GM12878 (cell line): Measurements from ENCODE around the gene RARA. TPM values are rescaled to one million over a fixed set of nuclear protein-coding genes. Genes with fewer than 3 reads are reported as not detected.
A peak's percentile ranks its signal among the peaks of the same experiment; 100 is the strongest.

Source experiments
- EZH2 ChIP-seq: IDR thresholded peaks from 2 replicates; pipeline ENCODE4 v1.6.1; 2012; ENCODE audit warnings: low read depth, mild to moderate bottlenecking, control low read depth, inconsistent platforms, low read length, borderline replicate concordance; ENCODE audit not compliant: control insufficient read depth
- IRF3 ChIP-seq: fragments of 450-650 bp; IDR thresholded peaks from 2 replicates; pipeline ENCODE4 v1.6.1; 2014; ENCODE audit warnings: mild to moderate bottlenecking
- MEF2B ChIP-seq: fragments of 450-650 bp; IDR thresholded peaks from 2 replicates; pipeline ENCODE4 v1.6.1; 2018; ENCODE audit warnings: mild to moderate bottlenecking, moderate library complexity; ENCODE audit not compliant: partially characterized antibody, poor library complexity, severe bottlenecking
- MTA3 ChIP-seq: IDR thresholded peaks from 2 replicates; pipeline ENCODE4 v1.6.1; 2012; ENCODE audit warnings: low read length, inconsistent platforms, borderline replicate concordance
- NFXL1 ChIP-seq: fragments of 450-650 bp; IDR thresholded peaks from 2 replicates; pipeline ENCODE4 v1.6.1; 2017; ENCODE audit warnings: antibody characterized with exemption, mild to moderate bottlenecking, borderline replicate concordance
- NR2C1 ChIP-seq: fragments of 450-650 bp; IDR thresholded peaks from 2 replicates; pipeline ENCODE4 v1.6.1; 2017; ENCODE audit warnings: antibody characterized with exemption, mild to moderate bottlenecking, moderate library complexity
- PAX8 ChIP-seq: fragments of 450-650 bp; IDR thresholded peaks from 2 replicates; pipeline ENCODE4 v1.6.1; 2017; ENCODE audit warnings: mild to moderate bottlenecking, moderate library complexity
- PKNOX1 ChIP-seq: fragments of 450-650 bp; IDR thresholded peaks from 2 replicates; pipeline ENCODE4 v1.6.1; 2016; ENCODE audit warnings: mild to moderate bottlenecking
- POLR2A ChIP-seq: IDR thresholded peaks from 2 replicates; pipeline ENCODE4 v1.6.1; 2011; ENCODE audit warnings: low read depth, mild to moderate bottlenecking, low read length
- RAD51 ChIP-seq: fragments of 450-650 bp; IDR thresholded peaks from 2 replicates; pipeline ENCODE4 v1.6.1; 2016; ENCODE audit warnings: moderate library complexity, mild to moderate bottlenecking, inconsistent platforms
- RB1 ChIP-seq: fragments of 450-650 bp; formaldehyde crosslinking; IDR thresholded peaks from 2 replicates; pipeline ENCODE4 v1.6.1; 2017; ENCODE audit warnings: mild to moderate bottlenecking, borderline replicate concordance
- TCF3 ChIP-seq: IDR thresholded peaks from 2 replicates; pipeline ENCODE4 v1.6.1; 2012; ENCODE audit warnings: low read depth, mild to moderate bottlenecking, low read length, borderline replicate concordance; ENCODE audit not compliant: insufficient read depth
- ZNF217 ChIP-seq: fragments of 450-650 bp; IDR thresholded peaks from 2 replicates; pipeline ENCODE4 v1.6.1; 2017; ENCODE audit warnings: antibody characterized with exemption, mild to moderate bottlenecking
- ZNF687 ChIP-seq: fragments of 450-650 bp; IDR thresholded peaks from 2 replicates; pipeline ENCODE4 v1.6.1; 2017; ENCODE audit warnings: mild to moderate bottlenecking, moderate library complexity
- polyA plus RNA-seq, 11 experiments: library from polyadenylated mRNA; depleted of rRNA in 4 of 11; unstranded in 6 of 11; stranded (reverse) in 5 of 11; fragments of >200 nt; fragmentation: Nextera tagmentation in 4 of 11; fragmentation: Illumina TruSeq in 1 of 11; extraction: Ambion mirVana in 4 of 11; extraction: Trizol in 1 of 11; gene quantifications; 1 replicate in 1 of 11; 2 replicates in 10 of 11; pipeline versions ENCODE4 v1.2.1 to v1.2.3, GENCODE V29; 2011 to 2016; ENCODE audit warnings: inconsistent platforms in 2 of 11, missing spikeins in 2 of 11, low read depth in 1 of 11
- total RNA-seq, 4 experiments: library from RNA; depleted of rRNA in 3 of 4; stranded (reverse); fragments of >200 nt in 3 of 4; fragmentation: Illumina TruSeq in 1 of 4; extraction: Trizol in 1 of 4; gene quantifications; 2 replicates each; pipeline versions ENCODE4 v1.2.1 to v1.2.3, GENCODE V29; 2013 to 2021
- TF ChIP-seq, protein P1 (sequence below): fragments of 450-650 bp; IDR thresholded peaks from 2 replicates; pipeline ENCODE4 v1.6.1; 2017; ENCODE audit warnings: antibody characterized with exemption, mild to moderate bottlenecking, moderate library complexity
- TF ChIP-seq, protein P2 (sequence below): fragments of 450-650 bp; IDR thresholded peaks from 2 replicates; pipeline ENCODE4 v1.6.1; 2016; ENCODE audit warnings: mild to moderate bottlenecking

The RARA gene
- total and polyA plus RNA-seq, 10 of the 15 experiments (the other 5 are each of a cell fraction or from before 2014, with no cell fraction given): 0.13 to 33.6 (median 13.6) TPM

DNA sequence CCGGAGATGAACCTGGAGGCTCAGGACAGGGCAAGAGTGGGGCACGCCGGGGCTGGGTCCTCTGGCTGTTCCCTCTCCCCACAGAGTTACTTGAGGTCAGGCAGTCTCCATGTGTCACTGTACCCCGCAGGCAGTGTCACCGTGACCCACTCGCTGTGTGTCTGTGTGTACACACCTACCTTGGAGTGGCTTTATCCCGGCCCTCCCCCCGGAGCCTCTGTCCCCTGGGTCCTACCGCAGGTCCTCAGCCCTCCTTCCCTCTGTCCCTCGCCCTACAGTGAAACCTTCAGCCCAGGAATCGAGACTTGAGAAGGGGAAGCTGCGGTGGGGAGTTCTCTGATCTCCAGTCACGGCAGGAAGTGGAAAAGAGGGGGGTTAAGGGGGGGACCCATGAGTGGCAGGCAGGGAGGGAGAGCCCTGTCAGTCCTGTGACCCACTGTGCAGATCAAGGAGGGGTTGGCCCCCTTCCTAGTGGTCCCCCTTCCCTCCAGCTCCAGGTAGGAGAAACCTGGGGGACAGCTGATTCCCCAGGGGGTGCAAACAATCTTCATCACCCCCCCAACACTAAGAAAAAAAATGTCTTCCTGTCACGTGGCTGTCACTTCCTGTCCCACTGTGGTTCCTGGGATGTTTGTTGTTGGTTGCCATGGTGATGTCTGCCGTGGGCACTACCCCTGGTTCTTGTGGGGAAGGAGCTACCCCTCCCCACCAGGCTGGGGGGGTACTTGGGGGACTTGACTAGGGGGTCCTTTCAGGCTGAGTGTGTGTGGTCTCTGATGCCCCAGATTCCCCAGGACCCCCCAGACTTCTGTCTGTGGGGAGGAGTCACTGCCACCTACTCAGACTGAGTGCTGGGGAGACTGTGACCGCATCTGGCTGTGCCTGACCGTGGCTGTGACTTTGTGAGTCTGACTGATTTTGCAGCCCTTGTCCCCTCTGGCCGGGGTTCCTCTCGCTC lies 13.7 kb downstream of the RARA start (continued):
- TF ChIP-seq MEF2B (peak; percentile 93), TCF3 (peak; percentile 73), EZH2 (no peak), RAD51 (peak; percentile 96), PKNOX1 (peak; percentile 98), ZNF687 (no peak), MTA3 (no peak), POLR2A (peak; percentile 82), NFXL1 (no peak), PAX8 (no peak), ZNF217 (peak; percentile 83), NR2C1 (no peak), IRF3 (no peak), RB1 (no peak)
- TF ChIP-seq, protein P1, sequence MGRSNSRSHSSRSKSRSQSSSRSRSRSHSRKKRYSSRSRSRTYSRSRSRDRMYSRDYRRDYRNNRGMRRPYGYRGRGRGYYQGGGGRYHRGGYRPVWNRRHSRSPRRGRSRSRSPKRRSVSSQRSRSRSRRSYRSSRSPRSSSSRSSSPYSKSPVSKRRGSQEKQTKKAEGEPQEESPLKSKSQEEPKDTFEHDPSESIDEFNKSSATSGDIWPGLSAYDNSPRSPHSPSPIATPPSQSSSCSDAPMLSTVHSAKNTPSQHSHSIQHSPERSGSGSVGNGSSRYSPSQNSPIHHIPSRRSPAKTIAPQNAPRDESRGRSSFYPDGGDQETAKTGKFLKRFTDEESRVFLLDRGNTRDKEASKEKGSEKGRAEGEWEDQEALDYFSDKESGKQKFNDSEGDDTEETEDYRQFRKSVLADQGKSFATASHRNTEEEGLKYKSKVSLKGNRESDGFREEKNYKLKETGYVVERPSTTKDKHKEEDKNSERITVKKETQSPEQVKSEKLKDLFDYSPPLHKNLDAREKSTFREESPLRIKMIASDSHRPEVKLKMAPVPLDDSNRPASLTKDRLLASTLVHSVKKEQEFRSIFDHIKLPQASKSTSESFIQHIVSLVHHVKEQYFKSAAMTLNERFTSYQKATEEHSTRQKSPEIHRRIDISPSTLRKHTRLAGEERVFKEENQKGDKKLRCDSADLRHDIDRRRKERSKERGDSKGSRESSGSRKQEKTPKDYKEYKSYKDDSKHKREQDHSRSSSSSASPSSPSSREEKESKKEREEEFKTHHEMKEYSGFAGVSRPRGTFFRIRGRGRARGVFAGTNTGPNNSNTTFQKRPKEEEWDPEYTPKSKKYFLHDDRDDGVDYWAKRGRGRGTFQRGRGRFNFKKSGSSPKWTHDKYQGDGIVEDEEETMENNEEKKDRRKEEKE: no peak
- TF ChIP-seq, protein P2, sequence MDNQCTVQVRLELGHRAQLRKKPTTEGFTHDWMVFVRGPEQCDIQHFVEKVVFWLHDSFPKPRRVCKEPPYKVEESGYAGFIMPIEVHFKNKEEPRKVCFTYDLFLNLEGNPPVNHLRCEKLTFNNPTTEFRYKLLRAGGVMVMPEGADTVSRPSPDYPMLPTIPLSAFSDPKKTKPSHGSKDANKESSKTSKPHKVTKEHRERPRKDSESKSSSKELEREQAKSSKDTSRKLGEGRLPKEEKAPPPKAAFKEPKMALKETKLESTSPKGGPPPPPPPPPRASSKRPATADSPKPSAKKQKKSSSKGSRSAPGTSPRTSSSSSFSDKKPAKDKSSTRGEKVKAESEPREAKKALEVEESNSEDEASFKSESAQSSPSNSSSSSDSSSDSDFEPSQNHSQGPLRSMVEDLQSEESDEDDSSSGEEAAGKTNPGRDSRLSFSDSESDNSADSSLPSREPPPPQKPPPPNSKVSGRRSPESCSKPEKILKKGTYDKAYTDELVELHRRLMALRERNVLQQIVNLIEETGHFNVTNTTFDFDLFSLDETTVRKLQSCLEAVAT: peak; percentile 92
